ENCODE measurements around the gene CA6.

DNA sequence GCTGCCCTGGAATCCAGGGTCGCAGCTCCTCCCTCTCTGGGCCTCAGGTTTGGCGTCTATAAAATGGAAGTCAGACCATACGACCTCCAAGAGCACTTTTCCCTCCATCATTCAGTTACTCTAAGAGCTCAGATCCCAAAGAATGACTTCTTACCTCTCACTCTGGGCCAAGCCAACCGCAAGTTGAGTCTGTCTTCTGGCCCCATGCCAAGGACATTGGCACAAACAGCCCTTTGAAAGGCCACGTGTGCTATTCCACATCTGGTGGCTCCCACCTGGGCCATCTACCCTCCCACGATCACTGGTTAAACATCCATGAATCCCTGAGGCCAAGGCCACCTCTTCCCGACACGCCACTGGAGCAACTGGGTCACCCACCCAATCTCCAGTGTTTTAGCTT lies 68.2 kb downstream of the CA6 start:
- TF ChIP-seq, protein P1, sequence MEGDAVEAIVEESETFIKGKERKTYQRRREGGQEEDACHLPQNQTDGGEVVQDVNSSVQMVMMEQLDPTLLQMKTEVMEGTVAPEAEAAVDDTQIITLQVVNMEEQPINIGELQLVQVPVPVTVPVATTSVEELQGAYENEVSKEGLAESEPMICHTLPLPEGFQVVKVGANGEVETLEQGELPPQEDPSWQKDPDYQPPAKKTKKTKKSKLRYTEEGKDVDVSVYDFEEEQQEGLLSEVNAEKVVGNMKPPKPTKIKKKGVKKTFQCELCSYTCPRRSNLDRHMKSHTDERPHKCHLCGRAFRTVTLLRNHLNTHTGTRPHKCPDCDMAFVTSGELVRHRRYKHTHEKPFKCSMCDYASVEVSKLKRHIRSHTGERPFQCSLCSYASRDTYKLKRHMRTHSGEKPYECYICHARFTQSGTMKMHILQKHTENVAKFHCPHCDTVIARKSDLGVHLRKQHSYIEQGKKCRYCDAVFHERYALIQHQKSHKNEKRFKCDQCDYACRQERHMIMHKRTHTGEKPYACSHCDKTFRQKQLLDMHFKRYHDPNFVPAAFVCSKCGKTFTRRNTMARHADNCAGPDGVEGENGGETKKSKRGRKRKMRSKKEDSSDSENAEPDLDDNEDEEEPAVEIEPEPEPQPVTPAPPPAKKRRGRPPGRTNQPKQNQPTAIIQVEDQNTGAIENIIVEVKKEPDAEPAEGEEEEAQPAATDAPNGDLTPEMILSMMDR (IDR thresholded peaks at IDR 0.05), result no peak
- TF ChIP-seq POLR2AphosphoS5 (IDR thresholded peaks at IDR 0.05) (no peak), POLR2A (IDR thresholded peaks at IDR 0.05) (no peak)

Data from breast epithelium (tissue), 3 donors.